HepG2 (cell line): Measurements from ENCODE around the gene LZTR1. TPM values are rescaled to one million over a fixed set of nuclear protein-coding genes. Genes with fewer than 3 reads are reported as not detected.

Source experiments
- HOXD1 ChIP-seq: sonication (generic); formaldehyde crosslinking; IDR thresholded peaks from 2 replicates; pipeline ENCODE4 v1.5.0; 2020; ENCODE audit warnings: missing genetic modification reagents
- IKZF5 ChIP-seq: IDR thresholded peaks from 2 replicates; pipeline ENCODE4 v1.6.1; 2018; ENCODE audit warnings: missing genetic modification reagents, mild to moderate bottlenecking, missing compliant biosample characterization
- KLF16 ChIP-seq, 2 experiments: sonication (generic) in 1 of 2; formaldehyde crosslinking in 1 of 2; IDR thresholded peaks; 2 replicates each; pipeline versions ENCODE4 v1.6.1 to v1.8.0; 2016 to 2023; ENCODE audit warnings: missing genetic modification reagents in 2 of 2, missing compliant biosample characterization in 1 of 2
- MTF1 ChIP-seq: sonication (generic); formaldehyde crosslinking; IDR thresholded peaks from 2 replicates; pipeline ENCODE4 v1.5.0; 2020; ENCODE audit warnings: missing genetic modification reagents
- STAG1 ChIP-seq: sonication (generic); formaldehyde crosslinking; IDR thresholded peaks from 2 replicates; pipeline ENCODE4 v1.4.0; 2020; ENCODE audit warnings: missing genetic modification reagents
- SUZ12 ChIP-seq: fragments of 150-350 bp; IDR thresholded peaks from 2 replicates; pipeline ENCODE4 v1.6.1; 2014; ENCODE audit warnings: low read depth, low read length
- TFDP1 ChIP-seq: IDR thresholded peaks from 2 replicates; pipeline ENCODE4 v1.6.1; 2016; ENCODE audit warnings: missing compliant biosample characterization, missing genetic modification reagents, borderline replicate concordance
- UBTF ChIP-seq: sonication (generic); formaldehyde crosslinking; IDR thresholded peaks from 2 replicates; pipeline ENCODE4 v1.4.0; 2020; ENCODE audit warnings: mild to moderate bottlenecking, missing genetic modification reagents
- ZNF121 ChIP-seq: sonication (generic); formaldehyde crosslinking; IDR thresholded peaks from 2 replicates; pipeline ENCODE4 v1.5.0; 2020; ENCODE audit warnings: mild to moderate bottlenecking, missing genetic modification reagents
- ZNF143 ChIP-seq: sonication (generic); formaldehyde crosslinking; IDR thresholded peaks from 2 replicates; pipeline ENCODE4 v1.4.0; 2020; ENCODE audit warnings: missing genetic modification reagents
- ZNF432 ChIP-seq: sonication (generic); formaldehyde crosslinking; IDR thresholded peaks from 2 replicates; pipeline ENCODE4 v1.5.0; 2020; ENCODE audit warnings: missing genetic modification reagents, mild to moderate bottlenecking, borderline replicate concordance
- ZNF577 ChIP-seq: sonication (generic); formaldehyde crosslinking; IDR thresholded peaks from 2 replicates; pipeline ENCODE4 v1.4.0; 2020; ENCODE audit warnings: mild to moderate bottlenecking, low read depth, missing genetic modification reagents, borderline replicate concordance
- ZNF746 ChIP-seq: sonication (generic); formaldehyde crosslinking; IDR thresholded peaks from 2 replicates; pipeline ENCODE4 v1.8.0; 2022; ENCODE audit warnings: mild to moderate bottlenecking, missing genetic modification reagents
- ZNF761 ChIP-seq: sonication (generic); formaldehyde crosslinking; conservative IDR thresholded peaks from 2 replicates; pipeline ENCODE4 v1.4.0; 2020; ENCODE audit warnings: mild to moderate bottlenecking, missing genetic modification reagents
- ZNF768 ChIP-seq: sonication (generic); formaldehyde crosslinking; IDR thresholded peaks from 2 replicates; pipeline ENCODE4 v1.4.0; 2020; ENCODE audit warnings: missing genetic modification reagents
- ZNF788 ChIP-seq: sonication (generic); formaldehyde crosslinking; IDR thresholded peaks from 2 replicates; pipeline ENCODE4 v1.5.0; 2020; ENCODE audit warnings: mild to moderate bottlenecking, missing genetic modification reagents, borderline replicate concordance
- ZNF83 ChIP-seq: sonication (generic); formaldehyde crosslinking; IDR thresholded peaks from 2 replicates; pipeline ENCODE4 v1.4.0; 2020; ENCODE audit warnings: missing genetic modification reagents, mild to moderate bottlenecking, borderline replicate concordance
- polyA plus RNA-seq, 8 experiments: library from polyadenylated mRNA; depleted of rRNA in 3 of 8; stranded (reverse) in 7 of 8; unstranded in 1 of 8; fragments of >200 nt; fragmentation: Illumina TruSeq in 4 of 8; extraction: Trizol in 4 of 8; gene quantifications; 2 replicates each; pipeline versions ENCODE4 v1.2.1 to v1.2.3, GENCODE V29; 2011 to 2016; ENCODE audit warnings: low read depth in 4 of 8, missing spikeins in 1 of 8, mixed read lengths in 1 of 8; ENCODE audit not compliant: insufficient read depth in 1 of 8
- total RNA-seq, 5 experiments: library from RNA; depleted of rRNA; stranded (reverse); fragments of >200 nt; fragmentation: Illumina TruSeq; extraction: Trizol; gene quantifications; 2 replicates each; pipeline ENCODE4 v1.2.3, GENCODE V29; 2016; ENCODE audit warnings: low read depth in 1 of 5
- TF ChIP-seq, protein P1 (sequence below): IDR thresholded peaks from 2 replicates; pipeline ENCODE4 v1.6.1; 2016; ENCODE audit warnings: low read depth, borderline replicate concordance
- TF ChIP-seq, protein P2 (sequence below): sonication (generic); formaldehyde crosslinking; IDR thresholded peaks from 2 replicates; pipeline ENCODE4 v1.4.0; 2020; ENCODE audit warnings: mild to moderate bottlenecking, missing genetic modification reagents

Gene LZTR1
- total and polyA plus RNA-seq, 2 of the 13 experiments (the other 11 are each of a cell fraction or from before 2014, with no cell fraction given): 21.8 to 22.4 TPM

GRCh38 chr22:20952544-20953341 lies 29.4 kb upstream of the LZTR1 start (continued):
- no peak for TF ChIP-seq SUZ12
- TF ChIP-seq ZNF143: no peak; the same call in 1 of the 2 replicates
- TF ChIP-seq UBTF: peak; percentile 65
- TF ChIP-seq ZNF432 (CRISPR knock-in tag): no peak
- TF ChIP-seq STAG1: peak; percentile 13
- TF ChIP-seq, protein P1, sequence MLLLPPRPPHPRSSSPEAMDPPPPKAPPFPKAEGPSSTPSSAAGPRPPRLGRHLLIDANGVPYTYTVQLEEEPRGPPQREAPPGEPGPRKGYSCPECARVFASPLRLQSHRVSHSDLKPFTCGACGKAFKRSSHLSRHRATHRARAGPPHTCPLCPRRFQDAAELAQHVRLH (CRISPR knock-in tag): peak; percentile 54; the same call in 1 of the 2 replicates
- peak; percentile 35; the same call in 1 of the 2 replicates for TF ChIP-seq IKZF5 (CRISPR knock-in tag)
- TF ChIP-seq ZNF577 (CRISPR knock-in tag): no peak
- no peak for TF ChIP-seq KLF16 (CRISPR knock-in tag; IDR thresholded peaks at IDR 0.05)
- peak; percentile 71; the same call in 1 of the 2 replicates for TF ChIP-seq ZNF788 (CRISPR knock-in tag)
- no peak for TF ChIP-seq MTF1 (CRISPR knock-in tag)
- TF ChIP-seq HOXD1 (CRISPR knock-in tag): no peak
- TF ChIP-seq, protein P2, sequence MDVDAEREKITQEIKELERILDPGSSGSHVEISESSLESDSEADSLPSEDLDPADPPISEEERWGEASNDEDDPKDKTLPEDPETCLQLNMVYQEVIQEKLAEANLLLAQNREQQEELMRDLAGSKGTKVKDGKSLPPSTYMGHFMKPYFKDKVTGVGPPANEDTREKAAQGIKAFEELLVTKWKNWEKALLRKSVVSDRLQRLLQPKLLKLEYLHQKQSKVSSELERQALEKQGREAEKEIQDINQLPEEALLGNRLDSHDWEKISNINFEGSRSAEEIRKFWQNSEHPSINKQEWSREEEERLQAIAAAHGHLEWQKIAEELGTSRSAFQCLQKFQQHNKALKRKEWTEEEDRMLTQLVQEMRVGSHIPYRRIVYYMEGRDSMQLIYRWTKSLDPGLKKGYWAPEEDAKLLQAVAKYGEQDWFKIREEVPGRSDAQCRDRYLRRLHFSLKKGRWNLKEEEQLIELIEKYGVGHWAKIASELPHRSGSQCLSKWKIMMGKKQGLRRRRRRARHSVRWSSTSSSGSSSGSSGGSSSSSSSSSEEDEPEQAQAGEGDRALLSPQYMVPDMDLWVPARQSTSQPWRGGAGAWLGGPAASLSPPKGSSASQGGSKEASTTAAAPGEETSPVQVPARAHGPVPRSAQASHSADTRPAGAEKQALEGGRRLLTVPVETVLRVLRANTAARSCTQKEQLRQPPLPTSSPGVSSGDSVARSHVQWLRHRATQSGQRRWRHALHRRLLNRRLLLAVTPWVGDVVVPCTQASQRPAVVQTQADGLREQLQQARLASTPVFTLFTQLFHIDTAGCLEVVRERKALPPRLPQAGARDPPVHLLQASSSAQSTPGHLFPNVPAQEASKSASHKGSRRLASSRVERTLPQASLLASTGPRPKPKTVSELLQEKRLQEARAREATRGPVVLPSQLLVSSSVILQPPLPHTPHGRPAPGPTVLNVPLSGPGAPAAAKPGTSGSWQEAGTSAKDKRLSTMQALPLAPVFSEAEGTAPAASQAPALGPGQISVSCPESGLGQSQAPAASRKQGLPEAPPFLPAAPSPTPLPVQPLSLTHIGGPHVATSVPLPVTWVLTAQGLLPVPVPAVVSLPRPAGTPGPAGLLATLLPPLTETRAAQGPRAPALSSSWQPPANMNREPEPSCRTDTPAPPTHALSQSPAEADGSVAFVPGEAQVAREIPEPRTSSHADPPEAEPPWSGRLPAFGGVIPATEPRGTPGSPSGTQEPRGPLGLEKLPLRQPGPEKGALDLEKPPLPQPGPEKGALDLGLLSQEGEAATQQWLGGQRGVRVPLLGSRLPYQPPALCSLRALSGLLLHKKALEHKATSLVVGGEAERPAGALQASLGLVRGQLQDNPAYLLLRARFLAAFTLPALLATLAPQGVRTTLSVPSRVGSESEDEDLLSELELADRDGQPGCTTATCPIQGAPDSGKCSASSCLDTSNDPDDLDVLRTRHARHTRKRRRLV: no peak
- 0 out of 2 replicates have a peak, but pooled peaks have one; percentile 24 for TF ChIP-seq ZNF746 (CRISPR knock-in tag)
- TF ChIP-seq ZNF83 (CRISPR knock-in tag): 0 out of 2 replicates have a peak, but pooled peaks have one; percentile 31
- peak; percentile 39; the same call in 1 of the 2 replicates for TF ChIP-seq TFDP1 (CRISPR knock-in tag)
- TF ChIP-seq ZNF121 (CRISPR knock-in tag): no peak
- no peak for TF ChIP-seq ZNF768
- no peak for TF ChIP-seq ZNF761 (CRISPR knock-in tag)
